Neutrophil (primary cell): ENCODE measurements around the gene TXLNA.

Experiments
- H3K27ac ChIP-seq: fragments of 200-600 bp; sonication (generic); 2 replicates; pipeline ENCODE4 v1.5.1; 2016; ENCODE audit warnings: mild to moderate bottlenecking, moderate library complexity
- H3K27me3 ChIP-seq: fragments of 200-600 bp; sonication (generic); 2 replicates; pipeline ENCODE4 v1.6.0; 2016; ENCODE audit warnings: mild to moderate bottlenecking
- H3K36me3 ChIP-seq: fragments of 200-600 bp; sonication (generic); 2 replicates; pipeline ENCODE4 v1.5.1; 2017
- H3K4me1 ChIP-seq, 2 experiments: fragments of 200-600 bp in 1 of 2; sonication (generic) in 1 of 2; 1 replicate in 1 of 2; 2 replicates in 1 of 2; pipeline versions ENCODE4 v1.5.1 to v1.6.1; 2013 to 2016; ENCODE audit warnings: low read depth in 1 of 2, low read length in 1 of 2, mild to moderate bottlenecking in 1 of 2, moderate library complexity in 1 of 2; ENCODE audit not compliant: control insufficient read depth in 1 of 2, insufficient read depth in 1 of 2
- H3K4me3 ChIP-seq, 2 experiments: fragments of 200-600 bp in 1 of 2; sonication (generic) in 1 of 2; 1 replicate in 1 of 2; 2 replicates in 1 of 2; pipeline ENCODE4 v1.5.1; 2013 to 2016; ENCODE audit warnings: low read depth in 1 of 2, low read length in 1 of 2, mild to moderate bottlenecking in 1 of 2, moderate library complexity in 1 of 2
- H3K9me3 ChIP-seq: fragments of 200-600 bp; sonication (generic); 2 replicates; pipeline ENCODE4 v1.5.1; 2016
- TF ChIP-seq, protein P1 (sequence below): fragments of 200-600 bp; sonication (generic); IDR thresholded peaks from 2 replicates; pipeline ENCODE4 v1.5.1; 2016; ENCODE audit warnings: antibody characterized with exemption

The TXLNA gene

DNA sequence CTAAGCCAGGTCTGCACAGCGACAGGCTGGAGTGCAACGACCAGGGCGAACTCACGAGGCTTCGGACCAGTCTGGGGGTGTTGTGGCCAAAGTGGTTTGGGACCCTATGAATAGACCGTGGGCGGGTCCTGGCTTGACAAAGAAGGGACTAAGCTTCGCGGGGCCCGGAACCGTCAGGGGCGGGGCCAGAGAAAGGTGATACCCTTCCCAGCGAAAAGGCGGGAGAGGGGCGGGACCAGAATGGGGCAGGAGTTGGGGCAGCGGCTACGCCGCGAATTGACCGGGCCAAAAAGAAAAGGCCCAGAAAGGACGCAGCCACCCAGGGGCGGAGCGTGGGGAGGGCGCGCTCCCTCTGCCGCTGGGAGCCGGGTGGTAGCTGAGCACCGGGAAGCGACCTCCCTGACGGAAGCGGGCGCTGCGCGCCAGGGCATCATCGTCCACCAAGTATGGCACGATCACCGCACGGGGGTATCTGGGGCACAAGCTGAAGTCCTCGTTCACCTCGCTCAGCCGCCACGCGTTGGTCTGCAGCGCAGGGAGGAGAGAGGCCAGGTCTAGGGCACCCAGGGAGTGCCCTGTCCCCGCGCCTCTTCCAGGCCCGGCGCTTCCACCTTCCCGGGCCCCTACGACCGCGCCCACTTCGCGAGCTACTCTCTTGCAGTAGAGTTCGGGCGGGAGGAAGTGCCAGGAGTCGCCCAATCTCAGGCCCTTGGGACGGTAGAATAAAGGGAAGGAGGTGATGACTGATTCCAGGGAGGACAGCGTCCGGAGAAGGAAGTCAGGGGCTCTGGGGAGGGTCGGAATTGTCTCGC lies 60.9 kb downstream of the TXLNA start:
- Histone ChIP-seq H3K36me3 (no peaks in the 10 kb centered on the region), H3K27me3 (peaks cover 50% of the 10 kb centered on the region), H3K4me3 (peak overlapping the region; percentile 28 to 31), H3K27ac (no peak overlapping the region), H3K9me3 (no peaks in the 10 kb centered on the region), H3K4me1 (peaks cover 21 to 22% of the 10 kb centered on the region in 2 experiments)
- TF ChIP-seq, protein P1, sequence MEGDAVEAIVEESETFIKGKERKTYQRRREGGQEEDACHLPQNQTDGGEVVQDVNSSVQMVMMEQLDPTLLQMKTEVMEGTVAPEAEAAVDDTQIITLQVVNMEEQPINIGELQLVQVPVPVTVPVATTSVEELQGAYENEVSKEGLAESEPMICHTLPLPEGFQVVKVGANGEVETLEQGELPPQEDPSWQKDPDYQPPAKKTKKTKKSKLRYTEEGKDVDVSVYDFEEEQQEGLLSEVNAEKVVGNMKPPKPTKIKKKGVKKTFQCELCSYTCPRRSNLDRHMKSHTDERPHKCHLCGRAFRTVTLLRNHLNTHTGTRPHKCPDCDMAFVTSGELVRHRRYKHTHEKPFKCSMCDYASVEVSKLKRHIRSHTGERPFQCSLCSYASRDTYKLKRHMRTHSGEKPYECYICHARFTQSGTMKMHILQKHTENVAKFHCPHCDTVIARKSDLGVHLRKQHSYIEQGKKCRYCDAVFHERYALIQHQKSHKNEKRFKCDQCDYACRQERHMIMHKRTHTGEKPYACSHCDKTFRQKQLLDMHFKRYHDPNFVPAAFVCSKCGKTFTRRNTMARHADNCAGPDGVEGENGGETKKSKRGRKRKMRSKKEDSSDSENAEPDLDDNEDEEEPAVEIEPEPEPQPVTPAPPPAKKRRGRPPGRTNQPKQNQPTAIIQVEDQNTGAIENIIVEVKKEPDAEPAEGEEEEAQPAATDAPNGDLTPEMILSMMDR: no peak

DNA sequence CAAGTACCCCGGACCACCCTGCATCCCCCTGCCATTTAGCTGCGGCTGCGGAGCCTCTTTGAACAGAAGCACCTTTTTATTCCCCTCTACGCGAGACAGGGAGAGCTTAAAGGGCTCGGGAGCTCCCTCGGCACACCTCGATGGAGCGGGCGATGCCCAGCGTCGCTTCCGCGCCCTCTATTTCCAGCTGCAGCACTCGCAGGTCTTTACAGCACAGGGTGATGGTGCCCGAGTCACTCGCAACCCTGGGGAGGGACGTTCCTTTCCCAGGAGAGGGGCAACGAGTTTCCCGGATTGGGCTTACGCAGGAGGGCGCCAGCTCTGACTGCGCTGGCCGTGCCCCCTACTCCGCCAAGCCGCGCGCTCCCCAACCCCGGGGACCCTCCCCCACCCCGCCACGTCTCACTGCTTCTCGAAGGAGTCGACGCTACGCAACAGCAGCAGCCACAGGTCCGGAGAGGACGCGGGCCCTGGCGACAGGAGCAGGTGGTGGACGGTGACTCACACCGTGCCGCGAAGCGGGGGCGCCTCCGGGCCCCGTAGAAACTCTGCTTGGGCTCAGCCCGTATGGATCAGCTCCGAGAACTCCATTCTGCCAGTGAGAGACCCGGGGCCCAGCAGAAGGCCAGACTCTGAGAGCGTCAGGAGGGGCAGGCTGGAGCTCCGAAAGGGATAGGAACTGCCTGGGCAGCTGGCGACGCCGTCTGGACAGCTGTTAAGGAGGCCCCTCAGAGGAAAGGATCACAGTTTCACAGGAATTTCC lies 61.7 kb downstream of the TXLNA start:
- Histone ChIP-seq H3K4me3 (peak overlapping the region; percentile 28 to 31), H3K27ac (no peak overlapping the region), H3K9me3 (no peaks in the 10 kb centered on the region), H3K4me1 (peaks cover 21 to 22% of the 10 kb centered on the region in 2 experiments), H3K27me3 (peaks cover 50% of the 10 kb centered on the region), H3K36me3 (no peaks in the 10 kb centered on the region)
- TF ChIP-seq, protein P1: no peak

DNA sequence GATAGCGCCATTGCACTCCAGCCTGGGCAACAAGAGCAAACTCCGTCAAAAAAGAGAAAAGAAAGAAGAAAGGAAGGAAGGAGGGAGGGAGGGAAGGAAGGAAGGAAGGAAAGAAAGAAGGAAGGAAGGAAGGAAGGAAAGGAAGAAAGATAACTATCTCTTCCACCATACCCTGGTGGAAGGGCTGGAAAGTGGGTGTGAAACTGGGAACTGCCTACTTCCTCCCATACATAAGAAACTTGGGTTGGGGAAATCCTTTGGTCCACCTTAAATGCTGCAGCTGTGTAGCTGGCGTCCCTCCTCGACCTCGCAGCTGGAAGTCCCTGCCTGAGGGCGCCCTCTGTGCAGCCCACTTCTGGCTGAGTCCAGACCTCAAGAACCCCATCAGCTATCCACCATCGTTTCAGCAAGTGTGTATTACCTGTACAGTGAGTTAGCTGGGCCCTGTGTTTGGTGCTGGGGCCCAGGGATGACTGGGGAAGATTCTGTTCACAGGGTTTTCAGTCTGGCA lies 62.9 kb downstream of the TXLNA start:
- Histone ChIP-seq H3K9me3 (no peaks in the 10 kb centered on the region), H3K4me3 (no peak overlapping the region), H3K27me3 (peaks cover 50% of the 10 kb centered on the region), H3K36me3 (no peaks in the 10 kb centered on the region), H3K4me1 (peaks cover 21 to 22% of the 10 kb centered on the region in 2 experiments), H3K27ac (no peak overlapping the region)
- TF ChIP-seq, protein P1: no peak

DNA sequence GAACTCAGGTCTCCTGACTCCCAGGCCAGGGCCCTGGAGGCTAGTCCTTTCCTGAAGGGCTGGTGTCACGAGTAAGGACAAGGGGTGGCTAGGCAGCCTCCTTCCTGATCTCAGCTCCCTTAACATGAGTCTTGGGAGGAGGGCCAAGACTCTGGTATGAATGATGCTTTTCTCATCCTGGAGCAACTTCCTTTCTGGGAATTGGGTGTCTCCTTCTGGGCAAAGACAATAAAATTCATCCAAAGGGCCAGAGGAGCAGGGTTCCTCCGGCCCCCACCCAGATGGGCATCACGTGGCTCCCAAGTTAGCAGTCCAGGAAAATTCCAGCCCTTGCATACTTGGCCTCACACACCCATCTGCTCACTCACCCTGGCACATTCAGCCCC lies 67.4 kb downstream of the TXLNA start, which contains the start of gene FAM167B:
TSS of gene FAM167B (plus strand) at position 335 of the 386 bp plus-strand sequence. CDS start 200 bp downstream, outside the sequence.
- peaks cover 16 to 19% of the 10 kb centered on the region in 2 experiments for H3K4me1 ChIP-seq

DNA sequence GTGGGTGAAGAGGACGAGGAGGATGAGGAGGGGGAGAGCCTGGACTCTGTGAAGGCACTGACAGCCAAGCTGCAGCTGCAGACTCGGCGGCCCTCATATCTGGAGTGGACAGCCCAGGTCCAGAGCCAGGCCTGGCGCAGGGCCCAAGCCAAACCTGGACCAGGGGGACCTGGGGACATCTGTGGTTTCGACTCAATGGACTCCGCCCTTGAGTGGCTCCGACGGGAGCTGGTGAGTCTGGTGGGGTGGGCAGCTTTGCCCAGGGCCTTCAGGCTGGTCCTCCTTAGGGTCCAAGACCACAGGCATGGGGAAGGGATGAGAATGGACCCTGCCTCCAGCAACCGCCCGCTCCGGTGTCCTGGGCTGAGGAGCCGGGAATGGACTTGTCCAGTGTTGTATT lies 68.0 kb downstream of the TXLNA start:
- Histone ChIP-seq H3K36me3 (no peaks in the 10 kb centered on the region), H3K9me3 (no peaks in the 10 kb centered on the region), H3K27me3 (peaks cover 29% of the 10 kb centered on the region), H3K4me3 (no peak overlapping the region), H3K27ac (no peak overlapping the region), H3K4me1 (peaks cover 16% of the 10 kb centered on the region in 2 experiments)
- TF ChIP-seq, protein P1: no peak

More for the DNA sequence above, 67.4 kb downstream of the TXLNA start, which contains the start of gene FAM167B:
- Histone ChIP-seq H3K4me3 (no peak within 1 kb of the TSS), H3K27ac (no peak within 1 kb of the TSS), H3K9me3 (no peaks in the 10 kb centered on the region), H3K36me3 (no peaks in the 10 kb centered on the region), H3K27me3 (peaks cover 35% of the 10 kb centered on the region)
- TF ChIP-seq, protein P1: no peak
